Cardiac muscle cell (in vitro differentiated cells and primary cell): ENCODE measurements around the gene SYT13. TPM values are rescaled to one million over a fixed set of nuclear protein-coding genes. Genes with fewer than 3 reads are reported as not detected.

Source experiments
- DNase-seq, 2 donors: peaks; one replicate each; pipeline versions ENCODE4 v3.0.0 to v3.0.0-alpha.2; 2010 to 2017; ENCODE audit warnings: low read depth in 1 of 2, low spot score in 1 of 2
- H3K27ac ChIP-seq: fragments of 200-600 bp; sonication (generic); 2 replicates; pipeline ENCODE4 v1.5.1; 2016
- H3K27me3 ChIP-seq: fragments of 200-600 bp; sonication (generic); 2 replicates; pipeline ENCODE4 v1.6.0; 2016; ENCODE audit warnings: control low read depth
- H3K36me3 ChIP-seq: fragments of 200-600 bp; sonication (generic); 2 replicates; pipeline ENCODE4 v1.5.1; 2016; ENCODE audit warnings: control low read depth
- H3K4me1 ChIP-seq: fragments of 200-600 bp; sonication (generic); 2 replicates; pipeline ENCODE4 v1.8.1; 2017; ENCODE audit warnings: low read depth, mild to moderate bottlenecking, mixed run types
- H3K4me3 ChIP-seq: fragments of 200-600 bp; sonication (generic); 2 replicates; pipeline ENCODE4 v1.5.1; 2016; ENCODE audit warnings: mild to moderate bottlenecking
- H3K9me3 ChIP-seq: fragments of 200-600 bp; sonication (generic); 2 replicates; pipeline ENCODE4 v1.5.1; 2017; ENCODE audit warnings: low read depth, mild to moderate bottlenecking, control low read depth
- CTCF ChIP-seq: IDR thresholded peaks from 2 replicates; pipeline ENCODE4 v1.5.1; 2012; ENCODE audit warnings: low read depth, mild to moderate bottlenecking, low read length
- polyA plus RNA-seq: library from polyadenylated mRNA; unstranded; fragments of >200 nt; fragmentation: Nextera tagmentation; extraction: Ambion mirVana; gene quantifications from 2 replicates; pipeline ENCODE4 v1.2.1, GENCODE V29; 2016
- total RNA-seq: library from RNA; depleted of rRNA; stranded (reverse); fragments of >200 nt; gene quantifications from 2 replicates; pipeline ENCODE4 v1.2.3, GENCODE V29; 2016

The SYT13 gene
- total and polyA plus RNA-seq, 2 experiments from 2014 or later: 0.09 to 1.6 TPM

GRCh38 chr11:45319077-45319476 lies 32.9 kb upstream of the SYT13 start:
- Histone ChIP-seq H3K4me1 (no peaks in the 10 kb centered on the region), H3K36me3 (no peaks in the 10 kb centered on the region), H3K27ac (no peak overlapping the region), H3K9me3 (no peaks in the 10 kb centered on the region), H3K4me3 (no peak overlapping the region), H3K27me3 (peaks cover 8% of the 10 kb centered on the region)
- TF ChIP-seq CTCF: no peak
- no peak for DNase-seq

DNA sequence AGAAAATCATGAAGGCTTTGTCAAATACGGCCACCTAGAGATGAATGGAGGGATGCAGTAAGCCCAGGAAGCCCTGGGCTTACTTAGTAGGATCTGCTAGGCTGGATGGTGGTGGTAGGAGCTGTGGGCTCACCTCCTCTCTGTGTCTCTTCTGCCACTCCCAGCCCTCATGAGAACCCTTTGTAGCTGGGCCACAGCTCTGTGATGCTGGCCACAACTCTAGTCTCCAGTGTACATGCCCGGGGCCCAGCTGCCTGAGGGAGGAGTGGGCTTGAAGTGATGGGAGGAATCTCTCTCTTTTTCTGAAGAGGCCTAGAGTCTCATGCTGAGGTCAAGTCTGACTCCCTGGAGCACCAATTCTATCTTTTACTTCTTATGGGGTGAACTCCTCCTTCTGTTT lies 32.4 kb upstream of the SYT13 start:
- Histone ChIP-seq H3K27me3 (peaks cover 8% of the 10 kb centered on the region), H3K4me3 (no peak overlapping the region), H3K9me3 (no peaks in the 10 kb centered on the region), H3K27ac (no peak overlapping the region), H3K36me3 (no peaks in the 10 kb centered on the region), H3K4me1 (no peaks in the 10 kb centered on the region)
- TF ChIP-seq CTCF: no peak
- no peak for DNase-seq

DNA sequence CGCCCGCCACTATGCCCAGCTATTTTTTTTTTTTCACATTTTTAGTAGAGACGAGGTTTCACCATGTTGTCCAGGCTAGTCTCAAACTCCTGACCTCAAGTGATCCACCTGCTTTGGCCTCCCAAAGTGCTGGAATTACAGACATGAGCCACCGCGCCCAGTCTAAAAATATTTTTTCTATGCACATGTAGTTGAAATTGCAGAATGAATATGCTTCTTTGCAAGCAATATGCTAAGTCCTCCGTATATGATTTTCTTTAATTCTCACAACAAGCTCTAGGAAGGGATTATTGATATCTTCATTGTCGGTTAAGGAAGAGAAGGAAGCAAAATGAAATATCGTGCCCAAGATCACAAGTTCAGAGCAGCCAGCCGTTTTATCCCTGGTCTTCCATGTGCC lies 30.1 kb upstream of the SYT13 start:
- H3K36me3 ChIP-seq: no peaks in the 10 kb centered on the region

GRCh38 chr11:45314900-45315299 lies 28.8 kb upstream of the SYT13 start:
- Histone ChIP-seq H3K4me3 (no peak overlapping the region), H3K36me3 (no peaks in the 10 kb centered on the region), H3K9me3 (no peaks in the 10 kb centered on the region), H3K27me3 (peaks cover 8% of the 10 kb centered on the region), H3K4me1 (no peaks in the 10 kb centered on the region), H3K27ac (no peak overlapping the region)
- no peak for TF ChIP-seq CTCF
- no peak for DNase-seq

More for the DNA sequence above, 30.1 kb upstream of the SYT13 start:
- Histone ChIP-seq H3K9me3 (no peaks in the 10 kb centered on the region), H3K4me1 (no peaks in the 10 kb centered on the region), H3K27ac (no peak overlapping the region), H3K27me3 (peaks cover 8% of the 10 kb centered on the region), H3K4me3 (no peak overlapping the region)
- DNase-seq: no peak
- no peak for TF ChIP-seq CTCF

- H3K27ac ChIP-seq: no peak overlapping the region
- no peaks in the 10 kb centered on the region for H3K36me3 ChIP-seq
- TF ChIP-seq CTCF: no peak
- DNase-seq: no peak
- H3K9me3 ChIP-seq: no peaks in the 10 kb centered on the region
- no peaks in the 10 kb centered on the region for H3K4me1 ChIP-seq
- peaks cover 8% of the 10 kb centered on the region for H3K27me3 ChIP-seq
- no peak overlapping the region for H3K4me3 ChIP-seq
Measured at GRCh38 chr11:45313171-45313865, 27.2 kb upstream of the SYT13 start.
